ENCODE data around the gene ALK. TPM values are rescaled to one million over a fixed set of nuclear protein-coding genes. Genes with fewer than 3 reads are reported as not detected.

ALK gene
- total RNA-seq, 1 donor from 2014 or later: under 0.01 TPM

GRCh38 chr2:29618024-29618423 lies 303.4 kb downstream of the ALK start:
- TF ChIP-seq, protein P1, sequence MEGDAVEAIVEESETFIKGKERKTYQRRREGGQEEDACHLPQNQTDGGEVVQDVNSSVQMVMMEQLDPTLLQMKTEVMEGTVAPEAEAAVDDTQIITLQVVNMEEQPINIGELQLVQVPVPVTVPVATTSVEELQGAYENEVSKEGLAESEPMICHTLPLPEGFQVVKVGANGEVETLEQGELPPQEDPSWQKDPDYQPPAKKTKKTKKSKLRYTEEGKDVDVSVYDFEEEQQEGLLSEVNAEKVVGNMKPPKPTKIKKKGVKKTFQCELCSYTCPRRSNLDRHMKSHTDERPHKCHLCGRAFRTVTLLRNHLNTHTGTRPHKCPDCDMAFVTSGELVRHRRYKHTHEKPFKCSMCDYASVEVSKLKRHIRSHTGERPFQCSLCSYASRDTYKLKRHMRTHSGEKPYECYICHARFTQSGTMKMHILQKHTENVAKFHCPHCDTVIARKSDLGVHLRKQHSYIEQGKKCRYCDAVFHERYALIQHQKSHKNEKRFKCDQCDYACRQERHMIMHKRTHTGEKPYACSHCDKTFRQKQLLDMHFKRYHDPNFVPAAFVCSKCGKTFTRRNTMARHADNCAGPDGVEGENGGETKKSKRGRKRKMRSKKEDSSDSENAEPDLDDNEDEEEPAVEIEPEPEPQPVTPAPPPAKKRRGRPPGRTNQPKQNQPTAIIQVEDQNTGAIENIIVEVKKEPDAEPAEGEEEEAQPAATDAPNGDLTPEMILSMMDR (conservative IDR thresholded peaks at IDR 0.05; ENCODE audit: low read depth, low read length): no peak
- H3K4me3 ChIP-seq (ENCODE audit: low read depth, low read length): no peak overlapping the region
- no peak for DNase-seq (ENCODE audit: low read depth)

GRCh38 chr2:29617351-29617750 lies 304.0 kb downstream of the ALK start:
- no peak for DNase-seq (ENCODE audit: low read depth)
- TF ChIP-seq, protein P1 (conservative IDR thresholded peaks at IDR 0.05; ENCODE audit: low read depth, low read length): no peak
- H3K4me3 ChIP-seq (ENCODE audit: low read depth, low read length): no peak overlapping the region

DNA sequence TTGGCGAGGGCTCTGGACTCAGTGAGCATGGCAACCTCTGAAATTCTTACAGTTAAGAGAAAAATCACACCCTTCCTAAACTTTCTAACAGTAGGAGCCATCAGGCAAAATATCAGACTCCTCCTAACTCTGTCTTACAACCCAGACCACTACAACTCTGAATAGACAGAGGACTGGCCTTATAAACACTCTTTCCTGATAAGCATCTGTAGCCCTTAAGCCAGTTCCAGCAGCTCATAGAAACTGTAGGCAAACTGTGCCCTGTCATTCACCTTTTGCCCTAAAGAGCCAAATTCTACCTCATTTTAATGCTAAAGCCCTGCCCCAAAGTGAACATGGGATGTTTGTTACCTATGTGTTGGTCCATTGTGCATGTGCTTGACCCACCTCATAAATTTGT lies 304.8 kb downstream of the ALK start:
- H3K4me3 ChIP-seq (ENCODE audit: low read depth, low read length): no peak overlapping the region
- TF ChIP-seq, protein P1 (conservative IDR thresholded peaks at IDR 0.05; ENCODE audit: low read depth, low read length): no peak
- no peak for DNase-seq (ENCODE audit: low read depth)

- DNase-seq (ENCODE audit: low read depth): no peak
- TF ChIP-seq, protein P1 (conservative IDR thresholded peaks at IDR 0.05; ENCODE audit: low read depth, low read length): no peak
- H3K4me3 ChIP-seq (ENCODE audit: low read depth, low read length): no peak overlapping the region
Observed at GRCh38 chr2:29615841-29616240, 305.5 kb downstream of the ALK start.

DNA sequence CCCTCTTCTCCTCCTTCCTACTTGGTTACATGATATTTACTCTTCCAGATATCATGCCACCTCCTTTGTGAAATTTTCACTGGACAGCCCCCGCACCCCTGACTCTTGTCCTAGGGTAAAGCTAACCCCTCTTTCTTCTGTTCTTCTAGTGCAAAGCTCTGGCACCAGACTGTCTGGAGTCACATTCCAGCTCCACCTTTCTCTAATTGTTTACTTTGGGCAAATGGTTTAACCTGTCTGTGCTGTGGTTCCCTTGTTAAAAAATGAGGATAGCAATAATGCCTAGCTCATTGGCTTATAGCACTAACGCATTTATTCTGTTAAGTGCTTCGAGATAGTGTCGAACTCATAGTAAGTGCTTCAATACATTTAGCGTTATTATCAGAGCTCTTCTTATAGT lies 306.2 kb downstream of the ALK start:
- no peak for DNase-seq (ENCODE audit: low read depth)
- TF ChIP-seq, protein P1 (conservative IDR thresholded peaks at IDR 0.05; ENCODE audit: low read depth, low read length): no peak
- no peak overlapping the region for H3K4me3 ChIP-seq (ENCODE audit: low read depth, low read length)

DNA sequence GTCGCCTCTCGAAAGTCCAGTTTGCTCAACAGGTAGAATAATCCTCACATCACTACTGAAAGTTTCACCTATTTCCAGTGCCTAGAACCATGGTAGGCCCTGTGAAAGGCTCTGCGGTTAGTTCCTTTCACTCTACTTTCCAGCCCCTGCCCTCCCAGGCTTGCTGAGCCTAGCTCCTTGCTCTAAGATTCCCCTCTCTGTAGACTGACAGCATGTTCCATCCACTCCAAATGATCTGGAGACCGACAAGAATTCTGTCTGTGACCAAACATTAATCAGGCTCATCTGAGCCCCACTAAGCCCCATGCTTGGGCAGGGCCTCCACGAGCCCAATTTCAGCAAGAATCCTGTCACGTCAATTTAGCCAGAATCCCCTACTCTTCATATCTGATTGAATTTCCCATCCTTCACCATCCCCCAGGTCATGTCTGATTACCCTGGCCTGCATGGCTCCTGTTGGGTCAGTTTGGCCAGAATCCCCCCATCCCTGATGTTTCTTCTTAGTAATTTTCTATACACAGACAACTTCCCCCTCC lies 307.0 kb downstream of the ALK start:
- H3K4me3 ChIP-seq (ENCODE audit: low read depth, low read length): no peak overlapping the region
- DNase-seq (ENCODE audit: low read depth): no peak
- TF ChIP-seq, protein P1 (conservative IDR thresholded peaks at IDR 0.05; ENCODE audit: low read depth, low read length): no peak

DNA sequence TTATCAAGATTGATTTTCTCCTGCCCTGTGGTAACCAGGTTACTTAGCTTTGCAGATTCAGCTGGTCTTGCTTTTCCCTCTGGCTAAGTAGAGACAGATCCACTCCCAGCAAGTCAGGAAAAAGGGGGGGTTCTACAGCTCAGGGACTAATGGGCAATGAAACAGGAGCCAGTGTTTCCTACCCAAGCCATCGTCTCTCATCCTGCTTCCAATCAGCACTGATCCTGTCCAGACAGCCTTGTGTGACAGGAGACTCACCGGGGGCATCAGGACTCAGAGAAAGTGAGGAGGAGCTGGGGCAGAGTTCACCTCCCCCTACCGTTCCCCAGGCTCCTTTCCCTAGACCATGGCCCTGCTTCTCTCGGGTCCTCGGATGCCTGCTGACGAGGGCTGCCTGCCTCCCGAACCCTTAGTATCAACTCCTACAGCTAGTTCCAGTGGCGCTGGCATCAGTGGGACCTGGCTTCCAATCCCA lies 307.6 kb downstream of the ALK start:
- TF ChIP-seq, protein P1 (conservative IDR thresholded peaks at IDR 0.05; ENCODE audit: low read depth, low read length): no peak
- no peak overlapping the region for H3K4me3 ChIP-seq (ENCODE audit: low read depth, low read length)
- DNase-seq (ENCODE audit: low read depth): no peak
